ENCODE data around the gene KCNE4. TPM values are rescaled to one million over a fixed set of nuclear protein-coding genes. Genes with fewer than 3 reads are reported as not detected.

Gene KCNE4
- total RNA-seq, 6 experiments from 2014 or later, result 4.6 to 10.5 (median 5.0) TPM

- peaks cover 80% of the 10 kb centered on the region for H3K4me1 Mint-ChIP-seq (ENCODE audit: low read depth)
- no peaks in the 10 kb centered on the region for H3K9me3 Mint-ChIP-seq
- no peak for DNase-seq
- no peak overlapping the region for H3K27ac Mint-ChIP-seq
- TF ChIP-seq CTCF (IDR thresholded peaks at IDR 0.05), result no peak
- H3K4me3 Mint-ChIP-seq, result no peak overlapping the region
- H3K27me3 Mint-ChIP-seq (ENCODE audit: insufficient read depth), result no peaks in the 10 kb centered on the region
- H3K36me3 Mint-ChIP-seq (ENCODE audit: low read depth), result peaks cover 7% of the 10 kb centered on the region
These were observed 8.3 kb downstream of the KCNE4 start for GRCh38 chr2:223060201-223060825.

- peak; percentile 82 for DNase-seq
- Mint-ChIP-seq H3K4me1 (ENCODE audit: low read depth) (peaks cover 61% of the 10 kb centered on the region), H3K4me3 (peak overlapping the region; percentile 18; the same call in 1 of the 2 replicates), H3K27me3 (ENCODE audit: insufficient read depth) (no peaks in the 10 kb centered on the region), H3K9me3 (no peaks in the 10 kb centered on the region), H3K27ac (peak overlapping the region; percentile 64), H3K36me3 (ENCODE audit: low read depth) (no peaks in the 10 kb centered on the region)
- TF ChIP-seq CTCF (IDR thresholded peaks at IDR 0.05), result no peak
These were observed 10.4 kb downstream of the KCNE4 start for GRCh38 chr2:223062396-223062795.

- no peaks in the 10 kb centered on the region; the same call in 1 of the 2 replicates for H3K36me3 Mint-ChIP-seq (ENCODE audit: low read depth)
- no peak for TF ChIP-seq CTCF (IDR thresholded peaks at IDR 0.05)
- H3K27me3 Mint-ChIP-seq (ENCODE audit: insufficient read depth), result no peaks in the 10 kb centered on the region
- H3K27ac Mint-ChIP-seq, result no peak overlapping the region
- no peaks in the 10 kb centered on the region for H3K9me3 Mint-ChIP-seq
- peaks cover 44% of the 10 kb centered on the region for H3K4me1 Mint-ChIP-seq (ENCODE audit: low read depth)
- no peak for DNase-seq
- H3K4me3 Mint-ChIP-seq, result no peak overlapping the region
These were observed 13.1 kb downstream of the KCNE4 start for GRCh38 chr2:223065107-223065506.

GRCh38 chr2:223066721-223067120 lies 14.7 kb downstream of the KCNE4 start:
- peaks cover 32% of the 10 kb centered on the region for H3K4me1 Mint-ChIP-seq (ENCODE audit: low read depth)
- no peak overlapping the region for H3K4me3 Mint-ChIP-seq
- no peaks in the 10 kb centered on the region for H3K27me3 Mint-ChIP-seq (ENCODE audit: insufficient read depth)
- no peak for DNase-seq
- no peaks in the 10 kb centered on the region for H3K9me3 Mint-ChIP-seq
- TF ChIP-seq CTCF (IDR thresholded peaks at IDR 0.05), result no peak
- no peaks in the 10 kb centered on the region; the same call in 1 of the 2 replicates for H3K36me3 Mint-ChIP-seq (ENCODE audit: low read depth)
- no peak overlapping the region for H3K27ac Mint-ChIP-seq

GRCh38 chr2:223068071-223068470 lies 16.1 kb downstream of the KCNE4 start:
- H3K36me3 Mint-ChIP-seq (ENCODE audit: low read depth), result no peaks in the 10 kb centered on the region; the same call in 1 of the 2 replicates
- no peak overlapping the region for H3K4me3 Mint-ChIP-seq
- peaks cover 32% of the 10 kb centered on the region for H3K4me1 Mint-ChIP-seq (ENCODE audit: low read depth)
- no peaks in the 10 kb centered on the region for H3K9me3 Mint-ChIP-seq
- H3K27me3 Mint-ChIP-seq (ENCODE audit: insufficient read depth), result no peaks in the 10 kb centered on the region
- no peak overlapping the region for H3K27ac Mint-ChIP-seq
- no peak for TF ChIP-seq CTCF (IDR thresholded peaks at IDR 0.05)
- DNase-seq, result no peak
